ENCODE data around the gene EXOC3.

DNA sequence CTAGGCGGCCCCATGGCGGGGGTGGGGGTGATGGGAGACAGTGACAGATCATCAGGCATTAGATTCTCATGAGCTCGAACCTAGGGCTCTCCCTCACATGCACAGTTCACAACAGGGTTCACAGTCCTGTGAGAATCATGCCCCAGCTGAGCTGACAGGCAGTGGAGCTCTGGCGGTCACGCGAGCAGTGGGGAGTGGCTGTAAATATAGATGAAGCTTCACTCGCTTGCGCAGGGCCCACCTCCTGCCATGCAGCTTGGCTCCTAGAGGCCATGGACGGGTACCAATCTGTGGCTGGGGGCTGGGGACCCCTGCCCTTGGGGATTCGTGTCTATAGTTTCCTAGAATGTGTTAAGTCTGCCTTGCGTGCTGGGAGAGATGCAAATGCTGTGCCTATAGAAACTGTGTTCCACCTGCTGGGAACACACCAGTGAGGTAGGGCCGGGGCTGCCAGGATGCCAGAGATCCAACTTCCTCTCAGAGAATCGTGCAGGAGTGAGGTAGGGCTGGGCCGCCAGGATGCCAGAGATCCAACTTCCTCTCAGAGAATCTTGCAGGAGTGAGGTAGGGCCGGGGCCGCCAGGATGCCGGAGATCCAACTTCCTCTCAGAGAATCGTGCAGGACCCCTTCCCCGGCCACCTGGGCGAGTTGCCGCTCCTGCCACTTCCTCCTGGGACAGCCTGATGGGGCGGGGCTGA is 14.1 kb upstream of the EXOC3 start:
- TF ChIP-seq, protein P1, sequence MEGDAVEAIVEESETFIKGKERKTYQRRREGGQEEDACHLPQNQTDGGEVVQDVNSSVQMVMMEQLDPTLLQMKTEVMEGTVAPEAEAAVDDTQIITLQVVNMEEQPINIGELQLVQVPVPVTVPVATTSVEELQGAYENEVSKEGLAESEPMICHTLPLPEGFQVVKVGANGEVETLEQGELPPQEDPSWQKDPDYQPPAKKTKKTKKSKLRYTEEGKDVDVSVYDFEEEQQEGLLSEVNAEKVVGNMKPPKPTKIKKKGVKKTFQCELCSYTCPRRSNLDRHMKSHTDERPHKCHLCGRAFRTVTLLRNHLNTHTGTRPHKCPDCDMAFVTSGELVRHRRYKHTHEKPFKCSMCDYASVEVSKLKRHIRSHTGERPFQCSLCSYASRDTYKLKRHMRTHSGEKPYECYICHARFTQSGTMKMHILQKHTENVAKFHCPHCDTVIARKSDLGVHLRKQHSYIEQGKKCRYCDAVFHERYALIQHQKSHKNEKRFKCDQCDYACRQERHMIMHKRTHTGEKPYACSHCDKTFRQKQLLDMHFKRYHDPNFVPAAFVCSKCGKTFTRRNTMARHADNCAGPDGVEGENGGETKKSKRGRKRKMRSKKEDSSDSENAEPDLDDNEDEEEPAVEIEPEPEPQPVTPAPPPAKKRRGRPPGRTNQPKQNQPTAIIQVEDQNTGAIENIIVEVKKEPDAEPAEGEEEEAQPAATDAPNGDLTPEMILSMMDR (IDR thresholded peaks at IDR 0.05; ENCODE audit: low read depth, low read length): no peak
- TF ChIP-seq EZH2phosphoT487 (IDR thresholded peaks at IDR 0.05; ENCODE audit: low read depth): no peak
